Lower leg skin (tissue), 3 donors: Measurements from ENCODE around the gene DDRGK1.

Source experiments
- POLR2A ChIP-seq, 2 donors: fragments of 450-650 bp; IDR thresholded peaks; one replicate each; pipeline ENCODE4 v1.6.1; 2016 to 2017; ENCODE audit warnings: antibody characterized with exemption in 2 of 2, mild to moderate bottlenecking in 1 of 2, moderate library complexity in 1 of 2
- TF ChIP-seq, protein P1 (sequence below), 3 donors: fragments of 450-650 bp; IDR thresholded peaks; one replicate each; pipeline ENCODE4 v1.5.1; 2016; ENCODE audit warnings: antibody characterized with exemption in 3 of 3, mild to moderate bottlenecking in 3 of 3, moderate library complexity in 2 of 3

DNA sequence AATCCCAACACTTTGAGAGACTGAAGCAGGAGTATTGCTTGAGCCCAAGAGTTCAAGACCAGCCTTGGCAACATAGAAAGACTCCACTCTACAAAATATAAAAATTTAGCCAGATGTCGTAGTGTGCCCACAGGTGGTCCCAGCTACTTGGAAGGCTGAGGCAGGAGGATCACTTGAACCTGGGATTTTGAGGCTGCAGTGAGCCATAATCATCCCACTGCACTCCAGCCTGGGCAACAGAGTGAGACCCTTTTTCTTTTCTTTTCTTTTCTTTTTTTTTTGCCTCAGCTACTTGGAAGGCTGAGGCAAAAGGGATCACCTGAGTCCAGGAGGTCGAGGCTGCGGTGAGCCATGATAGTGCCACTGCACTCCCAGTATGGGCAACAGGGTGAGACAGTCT, 62.7 kb downstream of the DDRGK1 start:
- TF ChIP-seq, protein P1, sequence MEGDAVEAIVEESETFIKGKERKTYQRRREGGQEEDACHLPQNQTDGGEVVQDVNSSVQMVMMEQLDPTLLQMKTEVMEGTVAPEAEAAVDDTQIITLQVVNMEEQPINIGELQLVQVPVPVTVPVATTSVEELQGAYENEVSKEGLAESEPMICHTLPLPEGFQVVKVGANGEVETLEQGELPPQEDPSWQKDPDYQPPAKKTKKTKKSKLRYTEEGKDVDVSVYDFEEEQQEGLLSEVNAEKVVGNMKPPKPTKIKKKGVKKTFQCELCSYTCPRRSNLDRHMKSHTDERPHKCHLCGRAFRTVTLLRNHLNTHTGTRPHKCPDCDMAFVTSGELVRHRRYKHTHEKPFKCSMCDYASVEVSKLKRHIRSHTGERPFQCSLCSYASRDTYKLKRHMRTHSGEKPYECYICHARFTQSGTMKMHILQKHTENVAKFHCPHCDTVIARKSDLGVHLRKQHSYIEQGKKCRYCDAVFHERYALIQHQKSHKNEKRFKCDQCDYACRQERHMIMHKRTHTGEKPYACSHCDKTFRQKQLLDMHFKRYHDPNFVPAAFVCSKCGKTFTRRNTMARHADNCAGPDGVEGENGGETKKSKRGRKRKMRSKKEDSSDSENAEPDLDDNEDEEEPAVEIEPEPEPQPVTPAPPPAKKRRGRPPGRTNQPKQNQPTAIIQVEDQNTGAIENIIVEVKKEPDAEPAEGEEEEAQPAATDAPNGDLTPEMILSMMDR (IDR thresholded peaks at IDR 0.05) = no peak
- no peak for TF ChIP-seq POLR2A (IDR thresholded peaks at IDR 0.05)
